GM19023 (cell line): ENCODE results near the gene SERPINE3.

Experiments used
- ATAC-seq: cut with Tn5 transposase; IDR thresholded peaks from one replicate; pipeline ENCODE4 v1.9.1; 2021; ENCODE audit warnings: mild to moderate bottlenecking, moderate library complexity; ENCODE audit not compliant: unreplicated experiment

SERPINE3 gene

DNA sequence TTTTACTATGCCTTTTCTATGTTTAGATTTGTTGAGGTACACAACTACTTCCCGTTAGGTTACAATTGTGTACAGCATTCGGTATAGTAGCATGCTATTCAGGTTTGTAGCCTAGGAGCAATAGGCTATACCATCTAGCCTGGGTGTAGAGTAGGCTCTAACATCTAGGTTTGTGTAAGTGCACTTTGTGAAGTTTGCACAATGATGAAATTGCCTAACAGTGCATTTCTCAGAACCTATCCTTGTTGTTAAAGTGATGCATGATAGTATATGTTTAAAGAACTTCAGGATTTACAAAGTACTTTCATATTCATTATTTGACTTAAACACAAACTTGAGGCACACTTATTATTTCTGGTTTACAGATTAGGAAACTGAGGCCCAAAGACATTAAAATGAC lies 11.5 kb upstream of the SERPINE3 start:
- ATAC-seq = no peak

DNA sequence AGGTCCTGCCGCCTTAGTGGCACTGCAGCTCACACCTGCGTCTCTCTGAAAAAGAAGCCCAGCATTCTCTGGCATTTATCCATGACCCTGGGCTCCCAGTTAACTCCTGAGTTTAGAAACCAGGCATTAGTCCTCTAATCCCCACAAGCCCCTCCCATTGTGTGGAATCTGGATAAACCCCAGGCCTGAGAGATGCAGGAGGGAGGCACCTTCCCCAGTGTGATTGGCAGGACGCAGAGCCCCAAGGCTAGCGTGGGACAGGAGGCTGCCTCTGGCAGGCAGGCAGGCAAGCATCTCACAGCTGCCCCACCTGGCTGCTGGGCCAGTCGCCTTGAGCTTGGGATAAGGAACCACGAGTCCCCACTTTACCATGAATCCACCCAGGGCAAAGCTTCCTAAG lies 11.0 kb upstream of the SERPINE3 start:
- ATAC-seq = no peak

DNA sequence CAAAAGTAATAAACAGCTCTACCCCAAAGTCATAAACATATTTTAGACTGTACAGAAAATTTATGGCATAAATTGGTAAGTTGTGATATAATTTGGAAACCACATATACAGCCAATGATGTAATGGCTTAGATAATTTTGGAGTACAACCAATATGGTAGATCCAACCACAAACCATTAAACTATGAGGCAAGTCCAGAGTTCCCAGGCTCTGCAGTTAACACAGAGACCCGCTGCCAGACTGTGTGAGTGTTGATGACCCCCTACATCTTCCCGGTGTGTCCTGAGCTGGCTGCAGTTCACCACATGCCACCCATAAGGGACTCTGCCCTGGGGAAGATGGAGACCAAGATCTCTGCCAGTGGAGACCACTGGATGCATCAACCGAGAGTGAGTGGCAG lies 9.9 kb upstream of the SERPINE3 start:
- ATAC-seq = no peak

DNA sequence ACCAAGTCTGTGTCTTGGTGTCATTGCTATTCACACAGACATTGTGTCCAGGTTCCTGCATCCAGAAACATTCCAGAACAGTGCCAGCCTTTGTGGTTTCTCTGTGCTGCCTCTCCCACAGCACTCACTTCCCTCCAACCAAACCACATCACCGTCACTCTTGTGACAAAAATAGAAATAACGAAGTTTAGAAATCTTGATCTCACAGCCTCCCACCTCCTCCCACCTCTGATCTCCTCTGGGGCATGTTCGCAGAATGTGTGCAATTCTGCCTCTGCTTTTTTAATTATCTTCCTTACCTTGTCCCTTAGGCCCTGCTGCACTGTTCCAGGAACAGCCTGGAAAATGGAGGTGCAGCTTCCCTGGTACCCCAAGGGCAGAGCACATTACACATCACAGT lies 8.7 kb upstream of the SERPINE3 start:
- ATAC-seq = peak; percentile 43

DNA sequence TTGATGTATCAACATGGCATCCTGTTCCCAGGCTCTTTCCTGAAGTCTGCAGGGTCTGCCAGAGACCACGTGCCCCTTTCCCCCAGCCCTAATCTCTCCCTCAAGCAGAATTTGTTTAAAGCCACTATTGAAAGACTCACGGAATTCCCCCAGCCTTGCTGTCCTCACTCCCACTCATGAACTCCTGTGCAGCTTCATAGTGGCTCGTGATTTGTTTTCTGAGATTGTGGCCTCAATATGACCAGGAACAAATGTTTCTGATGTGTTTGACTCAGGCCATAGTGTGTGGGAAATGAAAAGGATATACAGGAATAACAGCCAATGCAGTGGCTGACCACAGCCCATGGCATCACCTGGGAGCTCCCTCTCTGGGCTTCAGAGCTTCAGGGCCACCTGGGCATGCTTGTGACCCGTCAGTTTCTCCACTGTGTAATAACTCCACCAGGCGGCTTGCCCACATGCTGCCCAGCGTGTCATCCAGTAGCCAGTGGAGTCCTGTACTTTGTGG lies 8.1 kb upstream of the SERPINE3 start:
- peak; percentile 74 for ATAC-seq

DNA sequence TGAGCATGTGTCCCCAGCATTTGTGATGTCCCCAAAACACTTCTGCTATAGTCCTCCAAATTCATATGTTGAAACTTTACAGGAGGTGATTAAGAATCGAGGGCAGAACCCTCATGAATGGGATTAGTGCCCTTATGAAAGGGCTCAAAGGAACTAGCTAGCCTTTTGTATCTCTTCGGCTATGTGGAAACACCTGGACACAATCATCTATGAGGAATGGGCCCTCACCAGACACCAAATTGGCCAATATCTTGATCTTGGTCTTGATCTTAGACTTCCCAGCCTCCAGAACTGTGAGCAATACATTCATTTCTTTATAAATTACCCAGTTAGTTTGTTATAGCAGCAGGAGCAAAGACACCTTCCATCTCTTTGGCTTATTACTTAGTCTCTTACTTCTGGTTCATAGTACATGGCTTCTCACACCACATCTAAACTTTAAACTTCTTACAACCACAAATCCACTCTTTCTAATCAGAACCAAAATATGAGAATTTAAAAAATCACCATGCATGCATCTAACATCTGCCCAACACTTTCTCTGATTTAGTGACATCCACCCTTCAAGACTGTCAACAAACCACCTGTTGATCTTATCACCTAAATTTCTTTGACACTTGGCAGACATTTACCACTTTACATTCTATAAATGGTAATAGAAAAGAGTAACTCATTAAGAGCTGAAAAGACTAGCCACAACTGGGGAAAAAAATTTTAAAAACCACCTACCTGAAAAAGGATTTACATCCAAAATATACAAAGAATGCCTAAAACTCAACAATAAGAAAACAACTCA lies 6.7 kb upstream of the SERPINE3 start:
- ATAC-seq = no peak

DNA sequence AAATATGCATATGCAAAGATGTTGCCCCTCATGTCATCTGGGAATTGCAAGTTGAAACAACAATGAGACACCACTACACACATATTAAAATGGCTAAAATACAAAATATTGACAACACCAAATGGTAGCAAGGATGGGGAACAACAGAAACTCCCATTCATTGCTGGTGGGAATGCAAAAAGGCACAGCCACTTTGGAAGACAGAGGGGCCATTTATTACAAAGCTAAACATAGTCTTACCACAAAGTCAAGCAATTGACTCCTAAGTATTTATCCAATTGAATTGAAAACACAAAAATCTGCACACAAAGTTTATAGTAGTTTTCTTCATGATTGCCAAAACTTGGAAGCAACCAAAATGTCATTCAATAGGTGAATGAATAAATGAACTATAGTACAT lies 6.1 kb upstream of the SERPINE3 start:
- ATAC-seq = no peak

DNA sequence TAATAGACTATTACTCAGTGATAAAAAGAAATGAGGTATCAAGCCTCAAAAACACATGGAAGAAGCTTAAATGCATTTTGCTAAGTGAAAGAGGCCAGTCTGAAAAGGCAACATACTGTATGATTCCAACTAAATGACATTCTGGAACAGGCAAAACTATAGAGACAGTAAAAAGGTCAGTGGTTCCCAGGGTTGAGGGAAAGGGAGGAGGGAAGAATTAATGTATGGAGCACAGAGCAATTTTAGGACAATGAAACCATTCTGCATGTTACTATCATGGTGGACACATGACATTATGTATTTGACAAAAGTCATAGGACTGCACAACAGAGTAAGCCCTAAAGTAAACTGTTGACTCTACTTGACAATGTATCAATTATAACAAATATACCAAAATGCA lies 5.7 kb upstream of the SERPINE3 start:
- no peak for ATAC-seq

DNA sequence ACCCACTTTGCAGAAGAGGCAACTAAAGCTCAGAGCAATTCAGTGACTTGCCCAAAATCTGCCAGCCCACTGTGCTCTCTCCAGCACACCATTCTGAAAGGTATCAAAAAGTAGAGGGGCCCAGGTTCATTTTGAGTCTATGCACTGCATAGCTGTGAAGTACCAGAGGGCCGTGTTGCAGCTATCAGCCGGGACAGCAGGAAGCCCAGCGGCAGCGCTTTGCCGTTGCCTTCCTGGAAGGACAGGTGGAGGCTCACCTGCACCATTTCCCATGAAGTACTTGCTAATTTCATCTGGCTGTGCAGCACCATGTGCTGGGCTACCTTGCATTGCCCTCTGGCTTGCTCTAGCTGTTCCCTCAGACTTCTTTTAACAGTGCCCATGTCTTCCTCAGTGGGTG lies 2.7 kb upstream of the SERPINE3 start:
- ATAC-seq = no peak

DNA sequence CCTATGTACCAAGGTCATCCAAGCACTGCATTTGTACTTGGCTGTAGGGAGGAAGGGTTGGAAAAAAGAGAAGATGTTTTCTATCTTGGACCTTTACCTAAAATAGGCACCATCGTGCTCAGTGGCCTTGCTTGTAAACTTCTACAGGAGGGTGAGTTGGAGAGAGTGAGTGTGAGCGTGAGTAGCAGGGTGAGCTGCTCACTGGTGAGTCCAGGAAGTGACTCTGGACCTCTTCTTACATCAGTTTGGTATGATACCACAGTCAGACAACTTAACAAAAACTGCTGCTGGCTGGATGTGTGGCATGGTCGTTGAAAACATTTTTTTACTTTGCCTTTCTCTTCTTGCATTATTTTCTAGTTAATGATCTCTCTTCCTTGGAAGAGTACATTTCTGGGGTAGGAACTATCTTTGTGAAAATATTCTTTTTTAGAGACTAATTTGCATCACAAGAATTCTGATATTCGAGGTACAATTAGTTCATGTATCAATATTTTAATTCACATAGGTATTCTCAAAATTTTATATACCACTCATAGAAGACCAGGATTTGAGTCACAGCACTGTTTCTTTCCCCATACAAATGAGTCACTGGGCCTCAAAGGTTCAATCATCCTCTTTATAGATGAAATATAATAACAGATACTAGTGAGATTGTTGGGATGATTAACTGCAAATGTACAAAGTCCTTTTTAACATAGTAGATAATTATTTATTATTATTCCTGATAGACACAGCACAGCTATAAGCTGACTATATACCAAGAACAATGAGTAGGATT lies 651 bp downstream of the SERPINE3 start:
- ATAC-seq = no peak

DNA sequence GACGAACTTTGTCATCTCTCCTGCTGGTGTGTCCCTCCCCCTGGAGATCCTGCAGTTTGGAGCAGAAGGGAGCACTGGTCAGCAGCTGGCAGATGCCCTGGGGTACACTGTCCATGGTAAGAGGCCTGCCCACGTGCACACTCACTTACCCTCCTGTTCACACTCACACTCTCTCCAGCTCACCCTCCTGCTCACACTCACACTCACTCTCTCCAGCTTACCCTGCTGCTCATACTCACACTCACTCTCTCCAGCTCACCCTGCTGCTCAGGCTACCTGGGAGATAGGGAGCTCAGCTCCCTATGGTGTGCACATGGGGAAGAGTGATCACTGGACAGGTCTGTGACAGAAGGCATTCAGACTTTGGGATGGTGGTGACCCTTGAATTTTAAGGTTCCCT lies 1.7 kb downstream of the SERPINE3 start:
- no peak for ATAC-seq

DNA sequence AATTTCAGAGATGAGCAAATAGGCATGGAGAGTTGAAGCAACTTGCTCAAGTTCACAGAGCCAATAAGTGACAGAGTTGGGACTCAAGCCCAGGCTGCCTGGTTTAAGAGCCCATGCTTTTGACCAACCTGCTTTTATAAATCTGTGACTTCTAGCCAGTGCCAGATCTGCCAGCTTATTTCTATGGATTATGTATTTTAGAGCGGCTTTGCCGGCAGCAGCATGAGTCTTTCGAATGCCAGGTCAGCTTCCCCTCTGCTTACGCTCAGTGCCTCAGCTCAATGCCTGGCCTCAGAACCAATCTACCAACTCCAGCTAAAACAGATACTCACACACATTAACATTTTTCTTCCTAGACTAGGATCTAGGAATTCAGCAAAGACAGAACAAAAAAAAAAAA lies 2.3 kb downstream of the SERPINE3 start:
- no peak for ATAC-seq

DNA sequence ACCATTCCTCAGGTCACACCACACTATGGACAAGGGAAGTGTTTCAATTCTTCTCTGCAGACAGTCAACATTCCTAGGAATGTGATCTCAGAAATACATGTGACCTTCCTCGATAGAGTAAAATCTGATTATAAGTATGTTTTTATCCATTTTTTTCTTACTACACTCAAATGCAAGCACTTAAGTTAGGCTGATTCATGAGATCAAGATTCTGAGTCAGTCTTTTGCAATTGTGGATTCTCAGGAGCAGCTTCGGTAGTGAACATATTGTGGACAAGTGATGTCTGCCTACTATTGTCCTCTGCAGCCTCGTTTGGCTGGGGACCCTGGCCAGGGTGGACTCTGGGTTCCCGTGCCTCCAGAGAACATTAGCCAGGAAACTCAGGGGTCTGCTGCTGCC lies 3.2 kb downstream of the SERPINE3 start:
- no peak for ATAC-seq

DNA sequence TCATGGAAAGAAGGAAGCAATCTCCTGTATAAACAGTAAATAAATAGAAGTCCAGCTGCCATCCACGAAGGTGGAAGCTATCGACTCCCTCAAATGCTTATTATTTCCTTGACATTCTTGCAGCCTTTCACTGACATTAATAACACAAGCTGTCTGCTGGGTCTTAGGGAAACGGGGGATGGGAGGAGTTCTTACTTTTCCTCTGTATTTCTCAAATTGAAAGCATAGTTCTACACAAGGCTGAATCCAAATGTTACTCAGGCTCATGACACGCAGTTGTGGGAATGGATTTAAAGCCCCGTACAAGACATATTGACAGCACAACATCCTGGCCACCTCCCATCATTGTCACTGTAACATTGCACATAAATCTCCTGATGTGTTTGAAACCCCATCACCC lies 4.0 kb downstream of the SERPINE3 start:
- no peak for ATAC-seq

DNA sequence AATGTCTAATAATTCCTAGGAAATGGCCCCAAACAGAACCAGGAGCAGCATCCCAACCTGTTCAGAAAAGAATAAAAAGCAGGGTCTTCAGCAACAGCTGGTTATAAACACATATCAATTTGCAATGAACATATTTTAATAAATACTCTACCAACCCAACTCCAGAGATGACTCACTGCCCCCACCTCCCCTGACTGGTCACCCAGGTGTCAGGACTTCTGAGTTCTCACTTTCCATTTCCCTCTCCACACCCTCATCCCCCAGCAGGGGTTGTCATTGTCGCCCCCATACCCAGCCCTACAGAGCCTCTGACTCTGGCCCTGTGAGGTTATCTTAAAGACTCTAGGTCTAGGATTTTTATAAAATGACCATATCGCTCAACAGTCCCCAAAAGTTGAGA lies 6.9 kb downstream of the SERPINE3 start:
- no peak for ATAC-seq

DNA sequence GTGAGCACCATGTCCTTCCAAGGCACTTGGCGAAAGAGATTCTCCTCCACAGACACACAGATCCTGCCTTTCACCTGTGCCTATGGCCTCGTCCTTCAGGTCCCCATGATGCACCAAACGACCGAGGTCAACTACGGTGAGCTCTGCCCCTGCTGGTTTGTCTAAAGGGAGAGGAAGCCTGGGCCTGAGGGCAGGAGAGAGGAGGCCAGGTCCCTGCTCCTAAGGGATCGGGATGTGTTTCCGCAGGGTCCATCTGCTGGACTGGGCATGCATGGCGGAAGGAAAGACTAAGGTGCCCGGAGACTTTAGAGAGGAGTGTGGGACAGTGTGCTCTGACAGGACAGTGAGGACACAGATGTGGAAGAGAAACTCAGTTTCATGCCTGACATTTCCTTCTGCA lies 7.6 kb downstream of the SERPINE3 start:
- no peak for ATAC-seq

DNA sequence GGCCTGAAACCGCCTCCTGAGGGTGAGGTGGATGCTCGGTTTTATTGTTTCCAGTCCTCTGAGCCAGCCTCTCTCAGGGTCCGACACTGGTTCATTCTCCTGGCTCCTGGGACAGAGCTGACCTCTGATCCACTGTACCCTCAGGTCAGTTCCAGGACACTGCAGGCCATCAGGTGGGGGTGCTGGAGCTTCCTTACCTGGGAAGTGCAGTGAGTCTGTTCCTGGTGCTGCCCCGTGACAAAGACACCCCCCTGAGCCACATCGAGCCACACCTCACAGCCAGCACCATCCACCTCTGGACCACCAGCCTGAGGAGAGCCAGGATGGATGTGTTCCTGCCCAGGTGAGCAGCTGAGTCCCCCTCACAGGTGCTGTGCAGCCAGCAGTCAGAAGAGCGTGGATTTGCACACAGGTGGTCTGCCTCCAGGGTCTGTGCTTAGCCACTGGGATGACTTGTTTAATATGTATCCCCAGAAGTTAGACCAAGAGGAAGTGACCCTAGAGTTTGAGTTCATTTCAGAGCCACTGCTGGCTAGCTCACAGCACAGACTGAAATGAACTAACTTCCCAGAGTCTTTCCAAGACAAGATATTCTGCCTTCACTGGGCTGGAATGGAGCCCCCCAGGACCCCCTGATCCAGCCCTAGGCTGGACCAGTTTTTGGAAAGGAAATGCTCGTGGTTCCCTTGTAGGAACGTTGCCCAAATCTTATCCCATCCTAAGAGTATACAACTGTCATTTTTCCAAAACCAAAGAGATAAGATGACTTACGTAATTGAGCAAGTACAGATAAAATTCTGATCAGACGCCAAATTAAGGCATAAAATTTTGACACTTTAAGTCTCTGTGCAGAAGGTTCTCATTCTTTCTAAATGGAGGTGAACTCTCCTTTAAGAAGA lies 8.8 kb downstream of the SERPINE3 start:
- no peak for ATAC-seq

DNA sequence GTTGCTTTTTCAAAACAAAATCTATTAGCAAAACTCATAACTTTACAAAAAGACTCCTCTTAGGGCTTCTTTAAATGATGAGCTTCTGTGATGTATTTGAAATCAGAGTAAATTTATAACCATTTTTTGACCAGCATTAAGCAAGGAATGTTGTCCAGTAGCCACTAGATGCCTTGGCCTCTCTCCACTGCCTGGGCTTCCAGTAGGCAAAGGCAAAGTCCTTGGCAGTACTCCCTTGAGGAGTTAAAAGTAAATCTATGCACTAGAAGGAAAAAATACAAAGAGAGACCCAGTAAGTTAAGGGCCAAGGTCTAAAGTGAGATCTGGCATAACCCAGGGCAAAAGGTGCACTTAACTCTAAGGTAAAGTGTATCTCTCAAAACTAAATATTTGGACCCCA lies 9.5 kb downstream of the SERPINE3 start:
- ATAC-seq = no peak

DNA sequence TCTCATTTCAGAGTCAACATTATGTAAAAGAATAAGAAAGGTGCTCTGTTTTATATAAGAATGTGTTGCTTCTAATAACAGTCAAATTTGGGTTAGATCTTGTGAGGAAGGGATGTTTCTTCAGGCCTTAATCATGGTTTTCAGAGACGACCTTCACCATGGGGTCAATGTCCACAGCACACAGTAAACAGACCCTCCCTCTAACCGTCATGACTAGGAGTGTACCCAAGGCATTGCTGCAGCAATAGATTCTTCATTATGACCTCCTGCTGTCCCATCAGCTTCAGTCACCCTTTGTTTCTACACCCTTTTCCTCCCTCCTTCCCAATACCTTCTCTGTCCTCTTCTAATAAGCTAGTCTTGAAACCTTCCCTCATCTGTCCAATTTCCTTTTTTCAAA lies 15.7 kb downstream of the SERPINE3 start:
- no peak for ATAC-seq

DNA sequence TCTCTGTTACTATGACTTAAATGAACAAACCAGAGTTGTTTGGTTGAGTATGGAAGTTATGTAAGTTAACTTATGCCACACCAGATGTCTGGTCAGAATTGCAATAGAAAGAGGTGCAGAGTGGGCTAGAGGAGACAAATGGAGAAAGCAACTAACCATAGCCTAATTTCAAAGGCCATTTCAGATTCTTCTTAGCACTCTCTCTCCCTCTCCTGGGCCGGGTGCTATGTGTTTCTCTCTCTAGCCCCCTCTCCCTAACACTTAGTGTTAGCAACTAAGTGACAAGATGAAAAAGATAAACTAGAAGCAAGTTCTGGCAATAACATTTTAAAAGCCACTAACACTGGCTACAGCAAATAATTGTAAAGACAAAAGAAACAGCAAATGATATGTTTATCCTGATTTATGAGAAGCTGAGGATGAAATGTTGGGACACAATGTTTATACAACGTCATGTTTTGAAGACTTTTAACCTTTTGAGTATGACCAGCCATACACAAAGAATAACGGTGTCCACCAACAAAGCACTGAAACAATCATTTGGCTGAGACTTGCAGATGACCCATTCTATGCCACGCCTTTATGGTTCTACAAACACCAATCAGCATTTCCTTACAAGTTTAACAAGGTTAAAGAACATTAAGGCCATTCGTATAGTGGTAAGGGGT lies 18.6 kb downstream of the SERPINE3 start:
- ATAC-seq = no peak

DNA sequence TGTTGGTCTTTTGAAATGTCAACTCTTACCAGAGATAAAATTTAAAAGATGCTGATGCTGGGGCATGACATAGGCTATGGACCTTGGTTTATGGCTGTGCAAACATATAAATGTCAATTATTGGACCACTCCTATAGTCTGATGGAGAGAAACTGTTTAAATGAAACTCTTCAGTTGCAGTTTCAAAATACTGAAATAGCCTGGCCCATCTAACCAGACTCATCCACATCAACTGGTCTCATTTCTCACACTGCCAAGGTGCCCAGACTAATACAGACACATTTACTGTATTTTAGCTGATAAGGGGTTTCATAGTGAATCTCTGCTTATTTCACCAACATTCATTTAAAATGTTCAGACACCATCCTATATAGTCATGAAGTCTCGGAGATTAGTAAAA lies 19.9 kb downstream of the SERPINE3 start:
- ATAC-seq = no peak
